Rectal smooth muscle tissue (tissue), 1 donor: Measurements from ENCODE around the gene ITGB3.
"Not testable (repeated sequence)": the region's sequence is repeated elsewhere in the genome, so short reads cannot be mapped to it uniquely, and the experiment has no call there.

ENCODE experiments used
- H3K27ac ChIP-seq: one replicate; pipeline ENCODE4 v1.7.0; 2013; ENCODE audit warnings: low read depth, low read length, inconsistent platforms
- H3K27me3 ChIP-seq: one replicate; pipeline ENCODE4 v1.7.0; 2013; ENCODE audit warnings: low read length; ENCODE audit not compliant: control insufficient read depth, insufficient read depth
- H3K36me3 ChIP-seq: one replicate; pipeline ENCODE4 v1.7.0; 2013; ENCODE audit warnings: low read length; ENCODE audit not compliant: control insufficient read depth, insufficient read depth
- H3K4me1 ChIP-seq: one replicate; pipeline ENCODE4 v1.7.0; 2013; ENCODE audit warnings: low read length; ENCODE audit not compliant: control insufficient read depth, insufficient read depth
- H3K4me3 ChIP-seq: one replicate; pipeline ENCODE4 v1.7.0; 2013; ENCODE audit warnings: low read length
- H3K9ac ChIP-seq: one replicate; pipeline ENCODE4 v1.7.0; 2013; ENCODE audit warnings: low read length

Gene ITGB3

GRCh38 chr17:47257651-47258339 lies 4.2 kb downstream of the ITGB3 start:
- Histone ChIP-seq H3K4me3 (no peak overlapping the region), H3K27ac (peak overlapping the region; percentile 6), H3K36me3 (no peaks in the 10 kb centered on the region), H3K4me1 (peaks cover 12% of the 10 kb centered on the region), H3K27me3 (no peaks in the 10 kb centered on the region), H3K9ac (no peak overlapping the region)

- Histone ChIP-seq H3K4me1 (peaks cover 19% of the 10 kb centered on the region), H3K36me3 (no peaks in the 10 kb centered on the region), H3K27me3 (no peaks in the 10 kb centered on the region), H3K9ac (no peak overlapping the region), H3K4me3 (no peak overlapping the region), H3K27ac (no peak overlapping the region)
Observed at GRCh38 chr17:47262586-47262985, 9.0 kb downstream of the ITGB3 start.

GRCh38 chr17:47264166-47264565 lies 10.5 kb downstream of the ITGB3 start:
- Histone ChIP-seq H3K9ac (no peak overlapping the region), H3K27me3 (no peaks in the 10 kb centered on the region), H3K27ac (no peak overlapping the region), H3K4me1 (peaks cover 19% of the 10 kb centered on the region), H3K36me3 (no peaks in the 10 kb centered on the region), H3K4me3 (no peak overlapping the region)

GRCh38 chr17:47265983-47266541 lies 12.4 kb downstream of the ITGB3 start:
- peaks cover 22% of the 10 kb centered on the region for H3K4me1 ChIP-seq
- no peaks in the 10 kb centered on the region for H3K27me3 ChIP-seq
- H3K9ac ChIP-seq: no peak overlapping the region
- peak overlapping the region; percentile 52 for H3K27ac ChIP-seq
- H3K4me3 ChIP-seq: no peak overlapping the region
- H3K36me3 ChIP-seq: no peaks in the 10 kb centered on the region

- Histone ChIP-seq H3K4me3 (no peak overlapping the region), H3K27me3 (no peaks in the 10 kb centered on the region), H3K9ac (no peak overlapping the region), H3K4me1 (peaks cover 22% of the 10 kb centered on the region), H3K27ac (peak overlapping the region; percentile 51), H3K36me3 (no peaks in the 10 kb centered on the region)
Observed at GRCh38 chr17:47266782-47267181, 13.2 kb downstream of the ITGB3 start.

GRCh38 chr17:47267354-47267828 lies 13.8 kb downstream of the ITGB3 start:
- Histone ChIP-seq H3K9ac (no peak overlapping the region), H3K4me3 (no peak overlapping the region), H3K27me3 (no peaks in the 10 kb centered on the region), H3K27ac (peak overlapping the region; percentile 51), H3K36me3 (no peaks in the 10 kb centered on the region), H3K4me1 (peaks cover 22% of the 10 kb centered on the region)

- not testable (repeated sequence) for H3K36me3 ChIP-seq, H3K27me3 ChIP-seq
- H3K4me1 ChIP-seq: peaks cover 17% of the 10 kb centered on the region
Observed at GRCh38 chr17:47268964-47269363, 15.3 kb downstream of the ITGB3 start.

GRCh38 chr17:47269561-47270280 lies 16.1 kb downstream of the ITGB3 start:
- not testable (repeated sequence) for H3K27me3 ChIP-seq, H3K4me3 ChIP-seq, H3K9ac ChIP-seq, H3K36me3 ChIP-seq, H3K27ac ChIP-seq
- peaks cover 24% of the 10 kb centered on the region for H3K4me1 ChIP-seq

More at GRCh38 chr17:47268964-47269363, 15.3 kb downstream of the ITGB3 start:
- H3K9ac ChIP-seq, H3K27ac ChIP-seq, H3K4me3 ChIP-seq: not testable (repeated sequence)

GRCh38 chr17:47270946-47271705 lies 17.5 kb downstream of the ITGB3 start:
- Histone ChIP-seq H3K9ac (no peak overlapping the region), H3K36me3 (no peaks in the 10 kb centered on the region), H3K27me3 (no peaks in the 10 kb centered on the region), H3K27ac (no peak overlapping the region), H3K4me1 (peaks cover 30% of the 10 kb centered on the region), H3K4me3 (no peak overlapping the region)

- no peak overlapping the region for H3K27ac ChIP-seq
- no peaks in the 10 kb centered on the region for H3K27me3 ChIP-seq
- H3K9ac ChIP-seq: no peak overlapping the region
- peaks cover 38% of the 10 kb centered on the region for H3K4me1 ChIP-seq
- H3K36me3 ChIP-seq: no peaks in the 10 kb centered on the region
- H3K4me3 ChIP-seq: no peak overlapping the region
Observed at GRCh38 chr17:47272491-47272890, 18.9 kb downstream of the ITGB3 start.

- Histone ChIP-seq H3K27ac (peak overlapping the region; percentile 98), H3K9ac (no peak overlapping the region), H3K36me3 (no peaks in the 10 kb centered on the region), H3K27me3 (no peaks in the 10 kb centered on the region), H3K4me3 (no peak overlapping the region), H3K4me1 (peaks cover 44% of the 10 kb centered on the region)
Observed at GRCh38 chr17:47273245-47273644, 19.6 kb downstream of the ITGB3 start.
